ENCODE results near the gene AGTRAP.

DNA sequence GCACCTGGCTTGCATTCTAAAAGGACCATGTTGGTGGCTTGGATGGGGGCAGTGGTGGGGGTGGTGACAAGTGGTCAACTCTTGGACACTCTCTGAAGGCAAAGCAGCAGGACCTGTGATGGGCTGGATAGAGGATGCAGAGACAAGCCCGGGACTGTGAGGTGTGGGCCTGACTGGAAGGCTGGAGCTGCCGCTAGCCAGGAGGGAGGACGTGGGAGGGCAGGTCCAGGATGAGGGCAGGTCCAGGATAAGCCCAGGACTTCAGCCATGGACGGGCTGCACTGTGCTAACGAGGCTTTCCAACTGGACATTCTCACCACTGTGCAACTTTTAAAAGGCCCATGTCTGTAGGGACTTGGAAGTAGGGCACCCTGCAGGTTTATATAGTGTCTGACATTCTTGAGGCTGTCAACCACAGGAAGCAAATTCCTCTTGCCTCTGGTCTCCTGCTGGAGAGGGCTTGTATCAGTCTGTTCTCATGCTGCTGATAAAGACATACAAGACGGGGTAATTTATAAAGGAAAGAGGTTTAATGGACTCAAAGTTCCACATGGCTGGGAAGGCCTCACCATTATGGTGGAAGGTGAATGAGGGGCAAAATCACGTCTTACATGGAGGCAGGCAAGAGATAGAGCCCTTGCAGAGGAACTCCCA lies 17.7 kb downstream of the AGTRAP start:
- TF ChIP-seq, protein P1, sequence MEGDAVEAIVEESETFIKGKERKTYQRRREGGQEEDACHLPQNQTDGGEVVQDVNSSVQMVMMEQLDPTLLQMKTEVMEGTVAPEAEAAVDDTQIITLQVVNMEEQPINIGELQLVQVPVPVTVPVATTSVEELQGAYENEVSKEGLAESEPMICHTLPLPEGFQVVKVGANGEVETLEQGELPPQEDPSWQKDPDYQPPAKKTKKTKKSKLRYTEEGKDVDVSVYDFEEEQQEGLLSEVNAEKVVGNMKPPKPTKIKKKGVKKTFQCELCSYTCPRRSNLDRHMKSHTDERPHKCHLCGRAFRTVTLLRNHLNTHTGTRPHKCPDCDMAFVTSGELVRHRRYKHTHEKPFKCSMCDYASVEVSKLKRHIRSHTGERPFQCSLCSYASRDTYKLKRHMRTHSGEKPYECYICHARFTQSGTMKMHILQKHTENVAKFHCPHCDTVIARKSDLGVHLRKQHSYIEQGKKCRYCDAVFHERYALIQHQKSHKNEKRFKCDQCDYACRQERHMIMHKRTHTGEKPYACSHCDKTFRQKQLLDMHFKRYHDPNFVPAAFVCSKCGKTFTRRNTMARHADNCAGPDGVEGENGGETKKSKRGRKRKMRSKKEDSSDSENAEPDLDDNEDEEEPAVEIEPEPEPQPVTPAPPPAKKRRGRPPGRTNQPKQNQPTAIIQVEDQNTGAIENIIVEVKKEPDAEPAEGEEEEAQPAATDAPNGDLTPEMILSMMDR (IDR thresholded peaks at IDR 0.05), result no peak
- no peak for TF ChIP-seq POLR2A (IDR thresholded peaks at IDR 0.05)
- TF ChIP-seq POLR2AphosphoS5 (IDR thresholded peaks at IDR 0.05), result no peak

Measured in breast epithelium (tissue), 3 donors.